A549 (cell line): ENCODE results near the gene ALPP. TPM values are rescaled to one million over a fixed set of nuclear protein-coding genes. Genes with fewer than 3 reads are reported as not detected.
"Not testable (repeated sequence)": the region's sequence is repeated elsewhere in the genome, so short reads cannot be mapped to it uniquely, and the experiment has no call there.

Source experiments
- ATAC-seq, 2 experiments: fragments of 200-7000 bp in 1 of 2; fragments of >200 bp in 1 of 2; cut with Nextera tagmentation in 1 of 2; cut with Tn5 transposase in 1 of 2; 3 replicates each; pipeline versions ENCODE4 v1.8.0 to v1.9.1; 2018 to 2020; ENCODE audit warnings: mild to moderate bottlenecking in 1 of 2, moderate library complexity in 1 of 2
- CTCF ChIA-PET: fragments of 300-600 bp; sonication (Branson Sonifier 250); formaldehyde crosslinking; extraction: SDS; loops from one replicate; lab custom pipeline; 2021; ENCODE audit warnings: antibody characterized with exemption, inconsistent platforms; lab: Yijun Ruan, JAX
- POLR2A ChIA-PET: fragments of 350-600 bp; formaldehyde crosslinking; extraction: SDS; loops from one replicate; lab custom pipeline; 2021; ENCODE audit warnings: antibody characterized with exemption, inconsistent platforms; lab: Yijun Ruan, JAX
- DNase-seq, 2 experiments: peaks; one replicate each; pipeline versions ENCODE4 v3.0.0 to v3.0.0-alpha.2; 2011 to 2016; ENCODE audit warnings: low read depth in 1 of 2, low spot score in 1 of 2
- FAIRE-seq: peaks from 2 replicates; lab custom pipeline; 2011; peaks lifted over from hg19 to GRCh38; lab: Jason Lieb, UNC
- H3K27ac ChIP-seq, 2 experiments: fragments of >200 bp; sonication (Bioruptor Twin); formaldehyde crosslinking; 3 replicates each; pipeline ENCODE4 v1.5.1; 2016 to 2017
- H3K4me1 ChIP-seq: fragments of >200 bp; sonication (Bioruptor Twin); formaldehyde crosslinking; 3 replicates; pipeline ENCODE4 v1.6.1; 2016
- H3K4me2 ChIP-seq: fragments of >200 bp; sonication (Bioruptor Twin); formaldehyde crosslinking; 3 replicates; pipeline ENCODE4 v1.6.1; 2016
- H3K4me3 ChIP-seq: fragments of >200 bp; sonication (Bioruptor Twin); formaldehyde crosslinking; 3 replicates; pipeline ENCODE4 v1.5.1; 2016
- H3K9me3 ChIP-seq: fragments of >200 bp; sonication (Bioruptor Twin); formaldehyde crosslinking; 3 replicates; pipeline ENCODE4 v1.6.1; 2016
- CEBPB ChIP-seq, 2 experiments: fragments of >200 bp in 1 of 2; sonication (Bioruptor Twin) in 1 of 2; formaldehyde crosslinking in 1 of 2; IDR thresholded peaks; 2 replicates each; pipeline ENCODE4 v1.6.1; 2012 to 2016
- E2F6 ChIP-seq: IDR thresholded peaks from 2 replicates; pipeline ENCODE4 v1.6.1; 2012; ENCODE audit warnings: low read depth, borderline replicate concordance
- ELK1 ChIP-seq: fragments of 150-350 bp; IDR thresholded peaks from 2 replicates; pipeline ENCODE4 v1.6.1; 2014; ENCODE audit warnings: low read depth, mild to moderate bottlenecking, low read length
- EP300 ChIP-seq, 2 experiments: fragments of >200 bp; sonication (Bioruptor Twin); formaldehyde crosslinking; IDR thresholded peaks; 2 replicates in 1 of 2; 3 replicates in 1 of 2; pipeline ENCODE4 v1.6.1; 2016 to 2017
- ESRRA ChIP-seq: fragments of 150-350 bp; IDR thresholded peaks from 2 replicates; pipeline ENCODE4 v1.6.1; 2014; ENCODE audit warnings: mild to moderate bottlenecking, low read length, borderline replicate concordance
- FOSB ChIP-seq: fragments of 250-450 bp; sonication (Bioruptor Pico); IDR thresholded peaks from 2 replicates; pipeline ENCODE4 v1.5.0; 2020; ENCODE audit warnings: mild to moderate bottlenecking, moderate library complexity
- FOXS1 ChIP-seq: fragments of 250-450 bp; sonication (Bioruptor Pico); IDR thresholded peaks from 2 replicates; pipeline ENCODE4 v1.5.0; 2020; ENCODE audit warnings: mild to moderate bottlenecking, moderate library complexity
- KDM5A ChIP-seq: fragments of 200-600 bp; sonication (generic); IDR thresholded peaks from 2 replicates; pipeline ENCODE4 v1.6.1; 2016; ENCODE audit warnings: antibody characterized with exemption, mild to moderate bottlenecking
- MAZ ChIP-seq: fragments of 150-350 bp; IDR thresholded peaks from 2 replicates; pipeline ENCODE4 v1.6.1; 2014; ENCODE audit warnings: antibody characterized with exemption, low read depth, low read length, borderline replicate concordance
- MYC ChIP-seq: IDR thresholded peaks from 2 replicates; pipeline ENCODE4 v1.6.1; 2012; ENCODE audit warnings: mild to moderate bottlenecking, inconsistent platforms, low read length, improper control_type of control experiment, borderline replicate concordance
- PHF8 ChIP-seq: fragments of 200-600 bp; sonication (generic); IDR thresholded peaks from 2 replicates; pipeline ENCODE4 v1.6.1; 2016; ENCODE audit warnings: low read depth, mild to moderate bottlenecking, antibody characterized with exemption, moderate library complexity, borderline replicate concordance
- POLR2A ChIP-seq: IDR thresholded peaks from 2 replicates; pipeline ENCODE4 v1.6.1; 2012; ENCODE audit warnings: mild to moderate bottlenecking, low read length
- RFX5 ChIP-seq: fragments of 450-650 bp; IDR thresholded peaks from 2 replicates; pipeline ENCODE4 v1.7.1; 2014; ENCODE audit warnings: antibody characterized with exemption, mild to moderate bottlenecking, moderate library complexity
- SMC3 ChIP-seq: fragments of >200 bp; sonication (Bioruptor Twin); formaldehyde crosslinking; IDR thresholded peaks from 3 replicates; pipeline ENCODE4 v1.6.1; 2018; ENCODE audit warnings: inconsistent platforms
- SREBF2 ChIP-seq: fragments of 450-650 bp; IDR thresholded peaks from 2 replicates; pipeline ENCODE4 v1.6.1; 2014; ENCODE audit warnings: mild to moderate bottlenecking, moderate library complexity
- WGBS: methylation state at CpG from one replicate; pipeline ENCODE4 v1.1.6; 2017; ENCODE audit errors: missing lambda C conversion rate; 5-methylcytosine and 5-hydroxymethylcytosine counted together
- polyA plus RNA-seq, 4 experiments: library from polyadenylated mRNA; depleted of rRNA in 3 of 4; stranded (reverse); fragments of >200 nt; fragmentation: RNase III in 1 of 4; extraction: RNeasy Plus Mini Kit Qiagen cat#74134 plus additional on column Dnase treatment in 1 of 4; gene quantifications; 2 replicates in 3 of 4; 3 replicates in 1 of 4; pipeline ENCODE4 v1.2.3, GENCODE V29; 2011 to 2017

ALPP gene
- polyA plus RNA-seq, 2 of the 4 experiments (the other 2 are of a cell fraction), result 0.10 to 0.31 TPM

- no peak for TF ChIP-seq MAZ
- POLR2A ChIA-PET, result no interaction called here
- peak overlapping the region in 1 of 2 experiments; percentile 68; a peak in 3 of 6 replicates for H3K27ac ChIP-seq
- ATAC-seq, result no peak
- peaks cover 3% of the 10 kb centered on the region; the same call in 1 of the 3 replicates for H3K9me3 ChIP-seq
- peak overlapping the region; percentile 98 for H3K4me2 ChIP-seq
- WGBS, result 85% methylated on average over 21 of the region's 22 CpGs
- H3K4me3 ChIP-seq, result peak overlapping the region; percentile 46
- no peak for DNase-seq
- CTCF ChIA-PET, result interaction anchor here (1.1 to 1.4 kb wide), 2 partner anchors 8 to 13 kb away, joined by 3 read pairs; no protein-coding TSS in a partner anchor
- no peak for FAIRE-seq
- no peaks in the 10 kb centered on the region for H3K4me1 ChIP-seq
Observed at GRCh38 chr2:232421189-232421785, 42.7 kb downstream of the ALPP start.

GRCh38 chr2:232422051-232422450 is 43.5 kb downstream of the ALPP start:
- ChIA-PET CTCF (interaction anchor here (1.4 kb wide), 1 partner anchor 13 kb away, joined by 3 read pairs; no protein-coding TSS in a partner anchor), POLR2A (no interaction called here)
- DNase-seq (no peak), ATAC-seq (no peak), FAIRE-seq (no peak)
- WGBS, result 86% methylated on average over 10 of the region's 10 CpGs
- H3K27ac ChIP-seq, result no peak overlapping the region
- H3K4me3 ChIP-seq, result no peak overlapping the region
- H3K9me3 ChIP-seq, result peaks cover 3% of the 10 kb centered on the region; the same call in 1 of the 3 replicates
- H3K4me2 ChIP-seq, result no peak overlapping the region
- no peaks in the 10 kb centered on the region for H3K4me1 ChIP-seq
- TF ChIP-seq FOXS1 (CRISPR knock-in tag) (no peak), MAZ (no peak), ESRRA (no peak), MYC (no peak), POLR2A (no peak), CEBPB (IDR thresholded peaks at IDR 0.05) (no peak), RFX5 (no peak), PHF8 (no peak), FOSB (CRISPR knock-in tag) (no peak), EP300 (IDR thresholded peaks at IDR 0.05) (no peak), E2F6 (no peak), SREBF2 (no peak), ELK1 (no peak), SMC3 (no peak), KDM5A (no peak)

GRCh38 chr2:232422996-232423395 is 44.4 kb downstream of the ALPP start:
- CTCF ChIA-PET, H3K9me3 ChIP-seq, POLR2A ChIA-PET, DNase-seq, H3K4me3 ChIP-seq, FAIRE-seq, H3K27ac ChIP-seq, ATAC-seq, H3K4me1 ChIP-seq, H3K4me2 ChIP-seq: not testable (repeated sequence)
- whole genome bisulfite sequencing, result 47% methylated on average over 2 of the region's 3 CpGs

GRCh38 chr2:232423407-232423806 is 44.9 kb downstream of the ALPP start:
- FAIRE-seq, result not testable (repeated sequence)

More at GRCh38 chr2:232423407-232423806, 44.9 kb downstream of the ALPP start:
- H3K4me2 ChIP-seq, ATAC-seq, POLR2A ChIA-PET, H3K4me1 ChIP-seq, H3K27ac ChIP-seq, H3K9me3 ChIP-seq, DNase-seq, CTCF ChIA-PET, H3K4me3 ChIP-seq: not testable (repeated sequence)
- 71% methylated on average over 7 of the region's 7 CpGs for WGBS
